ENCODE results near the gene EIF4G2.

EIF4G2 gene

GRCh38 chr11:10808235-10808552 is 532 bp downstream of the EIF4G2 start:
- no peak for DNase-seq (ENCODE audit: low read depth, low spot score)

- peak; percentile 61 for DNase-seq (ENCODE audit: low read depth, low spot score)
Observed at GRCh38 chr11:10807493-10808234, 1.1 kb downstream of the EIF4G2 start.

- no peak for DNase-seq (ENCODE audit: low read depth, low spot score)
Observed at GRCh38 chr11:10806206-10806605, 2.5 kb downstream of the EIF4G2 start.

- no peak for DNase-seq (ENCODE audit: low read depth, low spot score)
Observed at GRCh38 chr11:10805741-10806140, 3.0 kb downstream of the EIF4G2 start.

GRCh38 chr11:10803676-10804075 is 5.0 kb downstream of the EIF4G2 start:
- DNase-seq (ENCODE audit: low read depth, low spot score): no peak

- DNase-seq (ENCODE audit: low read depth, low spot score): no peak
Observed at GRCh38 chr11:10800292-10800691, 8.4 kb downstream of the EIF4G2 start.

GRCh38 chr11:10798330-10798928 is 10.3 kb downstream of the EIF4G2 start:
- no peak for DNase-seq (ENCODE audit: low read depth, low spot score)

GRCh38 chr11:10797531-10797930 is 11.2 kb downstream of the EIF4G2 start:
- DNase-seq (ENCODE audit: low read depth, low spot score): no peak

GRCh38 chr11:10797001-10797400 is 11.7 kb downstream of the EIF4G2 start:
- no peak for DNase-seq (ENCODE audit: low read depth, low spot score)

- peak; percentile 29 for DNase-seq (ENCODE audit: low read depth, low spot score)
Observed at GRCh38 chr11:10796191-10796590, 12.5 kb downstream of the EIF4G2 start.

- no peak for DNase-seq (ENCODE audit: low read depth, low spot score)
Observed at GRCh38 chr11:10793470-10794255, 15.1 kb downstream of the EIF4G2 start.

- DNase-seq (ENCODE audit: low read depth, low spot score): peak; percentile 89
Observed at GRCh38 chr11:10792385-10793068, 16.2 kb downstream of the EIF4G2 start.

- DNase-seq (ENCODE audit: low read depth, low spot score): no peak
Observed at GRCh38 chr11:10786451-10786850, 22.3 kb downstream of the EIF4G2 start.

GRCh38 chr11:10785146-10785474 is 23.6 kb downstream of the EIF4G2 start:
- DNase-seq (ENCODE audit: low read depth, low spot score): no peak

- DNase-seq (ENCODE audit: low read depth, low spot score): peak; percentile 42
Observed at GRCh38 chr11:10784232-10785145, 24.2 kb downstream of the EIF4G2 start.

GRCh38 chr11:10780040-10780439 is 28.7 kb downstream of the EIF4G2 start:
- no peak for DNase-seq (ENCODE audit: low read depth, low spot score)

- no peak for DNase-seq (ENCODE audit: low read depth, low spot score)
Observed at GRCh38 chr11:10779086-10779485, 29.6 kb downstream of the EIF4G2 start.

- peak; percentile 61 for DNase-seq (ENCODE audit: low read depth, low spot score)
Observed at GRCh38 chr11:10778217-10778970, 30.3 kb downstream of the EIF4G2 start.

- DNase-seq (ENCODE audit: low read depth, low spot score): no peak
Observed at GRCh38 chr11:10777806-10778205, 30.9 kb downstream of the EIF4G2 start.

GRCh38 chr11:10777393-10777793 is 31.3 kb downstream of the EIF4G2 start:
- DNase-seq (ENCODE audit: low read depth, low spot score): no peak

GRCh38 chr11:10774811-10775210 is 33.9 kb downstream of the EIF4G2 start:
- DNase-seq (ENCODE audit: low read depth, low spot score): no peak

Measured in ELF-1 (cell line).